Parathyroid adenoma (tissue), 2 donors: ENCODE results near the gene RAB6C.
"Not testable (repeated sequence)": the region's sequence is repeated elsewhere in the genome, so short reads cannot be mapped to it uniquely, and the experiment has no call there.

Experiments
- H2AFZ ChIP-seq: fragments of 300-600 bp; sonication (generic); one replicate; pipeline ENCODE4 v1.7.0; 2017; ENCODE audit warnings: antibody characterized with exemption, mild to moderate bottlenecking
- H3K27ac ChIP-seq: fragments of 300-600 bp; sonication (generic); one replicate; pipeline ENCODE4 v1.7.0; 2017
- H3K27me3 ChIP-seq: fragments of 300-600 bp; sonication (generic); one replicate; pipeline ENCODE4 v1.7.0; 2017; ENCODE audit warnings: low read length; ENCODE audit not compliant: control insufficient read depth, insufficient read depth
- H3K36me3 ChIP-seq: fragments of 300-600 bp; sonication (generic); one replicate; pipeline ENCODE4 v1.7.0; 2017; ENCODE audit warnings: low read length; ENCODE audit not compliant: control insufficient read depth, insufficient read depth
- H3K4me1 ChIP-seq: fragments of 300-600 bp; sonication (generic); one replicate; pipeline ENCODE4 v1.7.0; 2017; ENCODE audit warnings: control low read depth
- H3K4me2 ChIP-seq: fragments of 300-600 bp; sonication (generic); one replicate; pipeline ENCODE4 v1.7.0; 2017; ENCODE audit warnings: low read length
- H3K4me3 ChIP-seq: fragments of 300-600 bp; sonication (generic); one replicate; pipeline ENCODE4 v1.7.0; 2017; ENCODE audit warnings: low read depth, low read length
- H3K79me2 ChIP-seq: fragments of 300-600 bp; sonication (generic); one replicate; pipeline ENCODE4 v1.7.0; 2017; ENCODE audit warnings: control low read depth
- H3K9ac ChIP-seq: fragments of 300-600 bp; sonication (generic); one replicate; pipeline ENCODE4 v1.7.0; 2017; ENCODE audit warnings: mild to moderate bottlenecking
- H3K9me3 ChIP-seq: fragments of 300-600 bp; sonication (generic); one replicate; pipeline ENCODE4 v1.7.0; 2017; ENCODE audit warnings: low read length; ENCODE audit not compliant: control insufficient read depth
- TF ChIP-seq, protein P1 (sequence below): fragments of 300-600 bp; sonication (generic); IDR thresholded peaks from one replicate; pipeline ENCODE4 v1.7.0; 2017; ENCODE audit warnings: antibody characterized with exemption, mild to moderate bottlenecking
- donor health status: primary hyperparathyroidism.

RAB6C gene

DNA sequence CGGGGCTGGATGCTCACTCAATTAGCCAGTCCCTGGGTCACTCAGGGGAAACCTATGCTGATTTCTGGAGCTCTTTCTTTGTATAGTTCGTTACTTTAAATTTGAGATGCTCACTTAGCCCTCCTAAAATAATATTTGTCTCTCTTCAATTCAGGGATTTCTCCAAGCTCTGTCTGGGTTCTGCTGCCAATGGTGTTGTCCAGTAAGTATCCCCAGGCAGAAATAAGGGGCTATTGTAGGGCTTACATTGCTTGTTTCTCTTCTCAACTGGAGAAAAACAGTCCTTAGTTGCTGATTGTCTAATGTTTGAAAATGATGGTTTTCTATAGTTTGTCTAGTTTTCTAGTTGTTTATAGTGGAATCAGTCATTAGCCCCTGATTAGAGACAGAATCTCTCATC is 5.0 kb downstream of the RAB6C start:
- H3K4me1 ChIP-seq: no peaks in the 10 kb centered on the region
- no peaks in the 10 kb centered on the region for H3K79me2 ChIP-seq
- H3K27ac ChIP-seq: no peak overlapping the region
- no peaks in the 10 kb centered on the region for H3K9me3 ChIP-seq
- H3K4me2 ChIP-seq: no peak overlapping the region
- H2AFZ ChIP-seq: no peak overlapping the region
- no peak overlapping the region for H3K9ac ChIP-seq
- TF ChIP-seq, protein P1, sequence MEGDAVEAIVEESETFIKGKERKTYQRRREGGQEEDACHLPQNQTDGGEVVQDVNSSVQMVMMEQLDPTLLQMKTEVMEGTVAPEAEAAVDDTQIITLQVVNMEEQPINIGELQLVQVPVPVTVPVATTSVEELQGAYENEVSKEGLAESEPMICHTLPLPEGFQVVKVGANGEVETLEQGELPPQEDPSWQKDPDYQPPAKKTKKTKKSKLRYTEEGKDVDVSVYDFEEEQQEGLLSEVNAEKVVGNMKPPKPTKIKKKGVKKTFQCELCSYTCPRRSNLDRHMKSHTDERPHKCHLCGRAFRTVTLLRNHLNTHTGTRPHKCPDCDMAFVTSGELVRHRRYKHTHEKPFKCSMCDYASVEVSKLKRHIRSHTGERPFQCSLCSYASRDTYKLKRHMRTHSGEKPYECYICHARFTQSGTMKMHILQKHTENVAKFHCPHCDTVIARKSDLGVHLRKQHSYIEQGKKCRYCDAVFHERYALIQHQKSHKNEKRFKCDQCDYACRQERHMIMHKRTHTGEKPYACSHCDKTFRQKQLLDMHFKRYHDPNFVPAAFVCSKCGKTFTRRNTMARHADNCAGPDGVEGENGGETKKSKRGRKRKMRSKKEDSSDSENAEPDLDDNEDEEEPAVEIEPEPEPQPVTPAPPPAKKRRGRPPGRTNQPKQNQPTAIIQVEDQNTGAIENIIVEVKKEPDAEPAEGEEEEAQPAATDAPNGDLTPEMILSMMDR: no peak
- no peaks in the 10 kb centered on the region for H3K27me3 ChIP-seq
- no peaks in the 10 kb centered on the region for H3K36me3 ChIP-seq
- no peak overlapping the region for H3K4me3 ChIP-seq

DNA sequence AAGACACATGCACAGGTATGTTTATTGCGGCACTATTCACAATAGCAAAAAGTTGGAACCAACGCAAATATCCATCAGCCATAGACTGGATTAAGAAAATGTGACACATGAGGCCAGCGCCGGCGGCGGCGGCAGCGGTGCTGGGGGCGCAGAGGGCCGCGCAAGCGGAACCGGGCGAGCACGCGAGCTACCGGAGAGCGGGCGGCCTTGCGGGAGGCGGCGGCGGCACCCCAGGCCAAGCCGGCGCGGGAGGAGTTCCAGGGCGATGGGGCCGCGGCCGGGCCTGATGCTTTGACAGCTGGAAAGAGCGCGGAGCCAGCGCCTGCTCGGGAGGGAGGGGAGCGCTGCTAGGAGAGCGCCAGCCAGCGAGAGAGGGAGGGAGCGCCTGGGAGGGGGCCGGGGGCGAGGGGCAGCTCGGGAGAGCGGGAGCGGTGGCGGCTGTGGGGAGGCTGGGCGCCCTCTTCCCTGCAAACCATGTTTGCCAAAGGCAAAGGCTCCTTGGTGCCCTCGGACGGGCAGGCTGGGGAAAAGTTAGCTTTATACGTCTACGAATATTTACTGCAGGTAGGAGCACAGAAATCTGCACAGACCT is 13.0 kb downstream of the RAB6C start:
- not testable (repeated sequence) for H3K4me3 ChIP-seq, H3K9me3 ChIP-seq, H3K27me3 ChIP-seq, H3K9ac ChIP-seq, H3K27ac ChIP-seq, H3K4me2 ChIP-seq, H3K79me2 ChIP-seq, H3K36me3 ChIP-seq, H3K4me1 ChIP-seq
- H2AFZ ChIP-seq: peak overlapping the region; percentile 58

DNA sequence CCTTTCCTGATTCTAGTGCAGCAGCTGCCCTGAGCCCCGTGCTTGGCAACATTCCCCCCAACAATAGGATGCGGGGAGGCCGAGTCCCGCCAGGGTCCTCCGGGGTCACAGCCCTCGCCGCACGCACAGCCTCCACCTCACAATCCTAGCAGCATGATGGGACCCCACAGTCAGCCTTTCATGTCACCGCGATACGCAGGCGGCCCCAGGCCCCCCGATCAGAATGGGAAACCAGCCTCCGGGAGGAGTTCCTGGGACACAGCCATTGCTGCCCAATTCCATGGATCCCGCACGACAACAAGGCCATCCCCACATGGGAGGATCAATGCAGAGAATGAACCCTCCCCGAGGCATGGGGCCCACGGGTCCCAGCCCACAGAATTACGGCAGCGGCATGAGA is 13.7 kb downstream of the RAB6C start:
- H2AFZ ChIP-seq, H3K9me3 ChIP-seq, H3K27me3 ChIP-seq, H3K4me3 ChIP-seq, H3K4me2 ChIP-seq, H3K79me2 ChIP-seq, H3K4me1 ChIP-seq, H3K9ac ChIP-seq, H3K27ac ChIP-seq, H3K36me3 ChIP-seq: not testable (repeated sequence)

DNA sequence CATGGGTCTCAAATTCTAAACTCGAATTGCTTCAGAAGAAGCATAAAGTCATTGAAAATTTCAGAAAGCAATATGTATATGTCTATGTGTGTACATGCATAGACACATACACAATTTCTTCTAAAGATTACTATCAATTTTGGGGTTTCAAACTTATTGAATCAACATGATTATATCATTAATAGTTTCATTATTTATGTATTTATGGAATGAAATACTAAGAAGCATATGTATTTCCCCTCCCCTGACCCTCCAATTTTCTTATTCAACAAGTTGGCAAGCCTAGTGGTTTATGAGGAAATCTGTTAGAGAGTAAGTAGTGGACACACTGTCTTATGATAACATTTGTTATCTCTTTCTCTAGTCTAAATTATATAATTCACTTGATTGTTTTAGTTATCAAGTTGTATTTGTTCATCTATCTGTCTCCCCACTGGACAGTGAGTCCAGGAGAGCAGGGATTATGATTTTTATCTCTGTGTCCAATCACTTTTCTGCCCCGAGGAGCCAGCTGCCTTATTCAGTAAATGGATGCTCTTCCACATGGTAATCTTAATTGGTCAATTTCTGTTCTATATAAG is 17.3 kb downstream of the RAB6C start:
- not testable (repeated sequence) for H3K27ac ChIP-seq, H3K9ac ChIP-seq, H2AFZ ChIP-seq, H3K79me2 ChIP-seq, H3K36me3 ChIP-seq, H3K27me3 ChIP-seq, H3K9me3 ChIP-seq, H3K4me1 ChIP-seq, H3K4me3 ChIP-seq, H3K4me2 ChIP-seq

DNA sequence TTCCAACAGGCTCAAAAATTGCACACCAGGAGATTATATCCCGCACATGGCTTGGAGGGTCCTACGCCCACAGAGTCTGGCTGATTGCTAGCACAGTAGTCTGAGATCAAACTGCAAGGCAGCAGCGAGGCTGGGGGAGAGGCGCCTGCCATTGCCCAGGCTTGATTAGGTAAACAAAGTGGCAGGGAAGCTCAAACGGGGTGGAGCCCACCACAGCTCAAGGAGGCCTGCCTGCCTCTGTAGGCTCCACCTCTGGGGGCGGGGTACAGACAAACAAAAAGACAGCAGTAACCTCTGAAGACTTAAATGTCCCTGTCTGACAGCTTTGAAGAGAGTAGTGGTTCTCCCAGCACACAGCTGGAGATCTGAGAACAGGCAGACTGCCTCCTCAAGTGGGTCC is 19.3 kb downstream of the RAB6C start:
- not testable (repeated sequence) for H3K27me3 ChIP-seq, H3K4me3 ChIP-seq, H3K4me2 ChIP-seq, H3K79me2 ChIP-seq, H3K9me3 ChIP-seq, H3K9ac ChIP-seq, H3K4me1 ChIP-seq, H3K27ac ChIP-seq, H2AFZ ChIP-seq, H3K36me3 ChIP-seq

DNA sequence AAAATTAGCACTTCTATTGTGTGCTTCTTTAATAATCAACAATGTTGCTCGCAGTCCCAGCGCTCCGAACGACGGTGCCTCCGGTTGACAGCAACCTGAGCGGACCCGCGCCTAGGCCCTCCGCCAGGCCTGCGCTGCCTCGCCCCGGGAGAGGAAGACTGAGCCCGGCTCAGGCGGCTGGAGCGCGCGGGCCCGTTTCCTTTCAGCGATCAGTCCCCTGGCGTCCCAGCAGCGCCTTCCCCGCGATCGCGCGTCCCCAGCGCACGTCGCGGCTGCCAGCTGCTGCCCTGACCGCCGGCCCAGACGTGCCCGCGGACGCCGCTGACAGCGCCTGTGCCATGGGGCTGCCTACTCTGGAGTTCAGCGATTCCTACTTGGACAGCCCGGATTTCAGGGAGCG is 26.4 kb downstream of the RAB6C start:
- H3K27ac ChIP-seq, H3K9me3 ChIP-seq: not testable (repeated sequence)

DNA sequence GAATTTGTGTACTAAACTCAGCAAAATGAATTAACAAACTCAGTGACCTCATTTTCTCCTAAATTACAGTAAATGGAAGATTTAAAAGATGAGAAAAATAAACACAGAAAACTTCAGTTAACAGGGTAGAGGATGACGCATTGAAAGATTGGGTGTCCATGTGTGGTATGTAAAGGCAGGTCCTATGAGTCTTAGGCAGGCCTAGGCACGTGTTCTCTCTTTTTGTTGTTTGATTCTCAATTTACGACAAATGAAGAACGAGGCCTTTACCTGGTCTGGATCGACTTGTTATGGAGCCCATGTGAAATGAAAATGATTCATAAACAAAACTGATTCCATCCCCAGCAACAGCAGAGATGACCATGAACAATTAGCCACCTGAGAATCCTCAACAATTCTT is 37.2 kb downstream of the RAB6C start:
- not testable (repeated sequence) for H3K9ac ChIP-seq, H3K27ac ChIP-seq, H3K4me3 ChIP-seq, H3K79me2 ChIP-seq, H3K4me1 ChIP-seq, H3K36me3 ChIP-seq, H3K9me3 ChIP-seq, H3K4me2 ChIP-seq, H2AFZ ChIP-seq, H3K27me3 ChIP-seq

More for the DNA sequence above, 26.4 kb downstream of the RAB6C start:
- not testable (repeated sequence) for H2AFZ ChIP-seq, H3K4me3 ChIP-seq, H3K79me2 ChIP-seq, H3K9ac ChIP-seq, H3K36me3 ChIP-seq, H3K4me1 ChIP-seq, H3K4me2 ChIP-seq, H3K27me3 ChIP-seq
